ENCODE data around the gene PCARE. TPM values are rescaled to one million over a fixed set of nuclear protein-coding genes. Genes with fewer than 3 reads are reported as not detected.

PCARE gene
- total and polyA plus RNA-seq, 2 donors (not counting 1 experiment from before 2014, with no cell fraction given) = not detected

DNA sequence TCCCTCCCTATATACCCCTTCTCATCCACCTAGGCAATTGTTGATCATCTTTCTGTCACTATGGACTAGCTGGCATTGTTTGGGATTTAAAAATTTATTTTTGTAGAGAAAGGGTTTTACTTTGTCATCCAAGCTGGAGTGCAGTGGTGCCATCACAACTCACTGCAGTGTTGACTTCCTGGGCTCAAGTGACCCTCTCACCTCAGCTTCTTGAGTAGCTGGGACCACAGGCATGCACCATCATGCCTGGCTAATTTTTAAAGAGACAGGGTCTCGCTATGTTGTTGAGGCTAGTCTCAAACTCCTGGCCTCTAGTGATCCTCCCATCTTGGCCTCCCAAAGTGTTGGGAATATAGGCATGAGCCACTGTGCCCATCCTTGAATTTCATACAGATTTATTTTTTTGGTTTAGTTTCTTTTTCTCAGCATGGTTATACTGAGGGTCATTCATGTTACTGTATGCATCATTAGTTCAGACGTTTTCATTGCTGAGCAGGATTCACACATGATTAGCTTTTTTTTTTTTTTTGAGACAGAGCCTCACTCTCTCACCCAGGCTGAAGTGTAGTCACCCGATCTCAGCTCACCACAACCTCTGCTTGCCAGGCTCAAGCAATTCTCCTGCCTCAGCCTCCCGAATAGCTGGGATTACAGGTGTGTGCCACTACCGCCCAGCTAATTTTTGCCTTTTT lies 8.6 kb upstream of the PCARE start:
- no peak overlapping the region for H3K9ac ChIP-seq (ENCODE audit: insufficient read depth, low read length)
- no peaks in the 10 kb centered on the region for H3K9me3 ChIP-seq (ENCODE audit: control insufficient read depth, insufficient read depth, low read depth, low read length)
- H3K4me2 ChIP-seq (ENCODE audit: extremely low read depth, insufficient read depth, low read length) = no peak overlapping the region
- no peaks in the 10 kb centered on the region for H4K20me1 ChIP-seq (ENCODE audit: control insufficient read depth, extremely low read depth, insufficient read depth, low read length)
- H3K4me1 ChIP-seq (ENCODE audit: control insufficient read depth, extremely low read depth, insufficient read depth, low read length) = no peaks in the 10 kb centered on the region
- no peaks in the 10 kb centered on the region for H3K79me2 ChIP-seq (ENCODE audit: control insufficient read depth, insufficient read depth, low read length)
- no peak for DNase-seq (ENCODE audit: low read depth in 2 of 2)
- no peaks in the 10 kb centered on the region for H3K36me3 ChIP-seq (ENCODE audit: control insufficient read depth, insufficient read depth, low read length)
- no peak overlapping the region for H2AFZ ChIP-seq (ENCODE audit: low read length)
- no peak overlapping the region for H3K4me3 ChIP-seq (replicated peaks in 1 of 4; ENCODE audit: control extremely low read depth in 1 of 4, insufficient read depth in 1 of 4, low read depth in 3 of 4, low read length in 4 of 4)
- H3K27me3 ChIP-seq (ENCODE audit: control insufficient read depth, insufficient read depth, low read length) = no peaks in the 10 kb centered on the region
- TF ChIP-seq EZH2 (IDR thresholded peaks at IDR 0.05; ENCODE audit: low read length, missing control alignments) = no peak
- no peak overlapping the region for H3K27ac ChIP-seq (ENCODE audit: insufficient read depth, low read length)

DNA sequence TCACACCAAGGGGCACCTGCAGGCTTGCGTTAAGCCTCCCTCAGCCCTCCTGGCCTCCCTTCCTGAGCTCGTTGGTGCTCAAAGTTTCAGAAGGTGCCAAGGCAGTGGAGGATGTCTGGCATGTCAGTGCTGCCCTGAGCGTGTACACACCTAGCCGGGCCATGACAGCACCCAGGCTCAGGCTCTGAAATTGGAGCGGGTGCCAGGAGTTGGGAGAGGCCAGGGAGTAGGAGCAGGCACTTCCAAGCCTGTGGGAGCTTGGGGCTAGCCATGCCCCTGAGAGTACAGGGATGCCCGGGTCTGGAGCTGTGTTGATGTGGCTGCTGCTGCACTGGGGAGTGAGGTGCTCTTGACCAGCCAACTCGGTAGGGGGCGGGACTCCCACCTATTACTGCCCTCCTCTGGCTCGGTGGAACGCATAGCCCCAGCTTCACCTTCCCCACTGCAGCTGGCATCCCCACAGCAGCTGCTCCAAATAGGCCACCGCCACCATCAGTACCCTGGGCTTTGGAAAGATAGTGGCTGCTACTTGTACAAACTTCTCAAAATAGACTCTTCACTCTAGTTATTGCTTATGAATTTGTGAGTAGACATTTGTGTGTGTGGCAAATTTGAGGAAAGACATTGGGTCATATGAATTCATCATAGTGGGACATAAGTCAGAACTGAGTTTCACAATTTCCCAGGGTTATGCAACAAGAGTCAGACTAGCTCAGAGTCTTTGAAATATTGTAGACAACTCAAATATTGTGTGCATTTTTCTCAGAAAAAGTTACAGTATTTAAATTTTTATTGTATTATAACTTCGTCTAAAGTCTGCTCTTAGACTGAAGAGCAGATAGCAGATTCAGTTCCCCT lies 6.8 kb upstream of the PCARE start:
- Histone ChIP-seq H4K20me1 (ENCODE audit: control insufficient read depth, extremely low read depth, insufficient read depth, low read length) (no peaks in the 10 kb centered on the region), H2AFZ (ENCODE audit: low read length) (no peak overlapping the region), H3K9me3 (ENCODE audit: control insufficient read depth, insufficient read depth, low read depth, low read length) (no peaks in the 10 kb centered on the region), H3K27ac (ENCODE audit: insufficient read depth, low read length) (no peak overlapping the region), H3K79me2 (ENCODE audit: control insufficient read depth, insufficient read depth, low read length) (no peaks in the 10 kb centered on the region), H3K36me3 (ENCODE audit: control insufficient read depth, insufficient read depth, low read length) (no peaks in the 10 kb centered on the region), H3K9ac (ENCODE audit: insufficient read depth, low read length) (no peak overlapping the region), H3K4me3 (replicated peaks in 1 of 4; ENCODE audit: control extremely low read depth in 1 of 4, insufficient read depth in 1 of 4, low read depth in 3 of 4, low read length in 4 of 4) (no peak overlapping the region), H3K27me3 (ENCODE audit: control insufficient read depth, insufficient read depth, low read length) (no peaks in the 10 kb centered on the region), H3K4me1 (ENCODE audit: control insufficient read depth, extremely low read depth, insufficient read depth, low read length) (no peaks in the 10 kb centered on the region), H3K4me2 (ENCODE audit: extremely low read depth, insufficient read depth, low read length) (no peak overlapping the region)
- peak in 1 of 2 donors; percentile 59 for DNase-seq (ENCODE audit: low read depth in 2 of 2)
- TF ChIP-seq, protein P1, sequence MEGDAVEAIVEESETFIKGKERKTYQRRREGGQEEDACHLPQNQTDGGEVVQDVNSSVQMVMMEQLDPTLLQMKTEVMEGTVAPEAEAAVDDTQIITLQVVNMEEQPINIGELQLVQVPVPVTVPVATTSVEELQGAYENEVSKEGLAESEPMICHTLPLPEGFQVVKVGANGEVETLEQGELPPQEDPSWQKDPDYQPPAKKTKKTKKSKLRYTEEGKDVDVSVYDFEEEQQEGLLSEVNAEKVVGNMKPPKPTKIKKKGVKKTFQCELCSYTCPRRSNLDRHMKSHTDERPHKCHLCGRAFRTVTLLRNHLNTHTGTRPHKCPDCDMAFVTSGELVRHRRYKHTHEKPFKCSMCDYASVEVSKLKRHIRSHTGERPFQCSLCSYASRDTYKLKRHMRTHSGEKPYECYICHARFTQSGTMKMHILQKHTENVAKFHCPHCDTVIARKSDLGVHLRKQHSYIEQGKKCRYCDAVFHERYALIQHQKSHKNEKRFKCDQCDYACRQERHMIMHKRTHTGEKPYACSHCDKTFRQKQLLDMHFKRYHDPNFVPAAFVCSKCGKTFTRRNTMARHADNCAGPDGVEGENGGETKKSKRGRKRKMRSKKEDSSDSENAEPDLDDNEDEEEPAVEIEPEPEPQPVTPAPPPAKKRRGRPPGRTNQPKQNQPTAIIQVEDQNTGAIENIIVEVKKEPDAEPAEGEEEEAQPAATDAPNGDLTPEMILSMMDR (conservative IDR thresholded peaks at IDR 0.05 in 1 of 2, IDR thresholded peaks at IDR 0.05 in 1 of 2; ENCODE audit: low read depth in 1 of 2, low read length in 2 of 2) = no peak
- no peak for TF ChIP-seq EZH2 (IDR thresholded peaks at IDR 0.05; ENCODE audit: low read length, missing control alignments)

DNA sequence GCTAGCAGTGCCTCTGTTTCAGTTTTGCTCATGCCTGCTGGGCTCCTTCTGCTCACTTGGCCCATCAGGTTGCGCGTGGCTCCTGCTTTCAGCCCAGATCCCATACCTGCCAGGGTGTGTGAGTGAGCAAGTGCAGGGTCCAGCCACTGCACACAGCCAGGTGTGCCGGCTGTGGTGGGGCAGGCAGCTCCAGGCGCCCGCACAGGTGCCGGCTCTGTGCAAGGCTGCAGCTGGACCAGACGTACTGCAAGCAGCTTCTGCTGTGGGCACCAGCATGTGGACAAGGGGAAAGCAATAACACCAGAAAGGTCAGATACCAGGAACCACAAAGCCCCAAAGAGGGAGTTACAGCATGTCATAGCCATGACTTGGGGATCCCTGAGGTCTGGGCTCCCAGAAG lies 5.6 kb upstream of the PCARE start:
- no peaks in the 10 kb centered on the region for H3K27me3 ChIP-seq (ENCODE audit: control insufficient read depth, insufficient read depth, low read length)
- H3K9ac ChIP-seq (ENCODE audit: insufficient read depth, low read length) = no peak overlapping the region
- DNase-seq (ENCODE audit: low read depth in 2 of 2) = no peak
- H3K79me2 ChIP-seq (ENCODE audit: control insufficient read depth, insufficient read depth, low read length) = no peaks in the 10 kb centered on the region
- no peak overlapping the region for H3K4me2 ChIP-seq (ENCODE audit: extremely low read depth, insufficient read depth, low read length)
- TF ChIP-seq, protein P1 (conservative IDR thresholded peaks at IDR 0.05 in 1 of 2, IDR thresholded peaks at IDR 0.05 in 1 of 2; ENCODE audit: low read depth in 1 of 2, low read length in 2 of 2) = no peak
- TF ChIP-seq EZH2 (IDR thresholded peaks at IDR 0.05; ENCODE audit: low read length, missing control alignments) = no peak
- H3K27ac ChIP-seq (ENCODE audit: insufficient read depth, low read length) = no peak overlapping the region
- no peaks in the 10 kb centered on the region for H4K20me1 ChIP-seq (ENCODE audit: control insufficient read depth, extremely low read depth, insufficient read depth, low read length)
- no peak overlapping the region for H3K4me3 ChIP-seq (replicated peaks in 1 of 4; ENCODE audit: control extremely low read depth in 1 of 4, insufficient read depth in 1 of 4, low read depth in 3 of 4, low read length in 4 of 4)
- H3K9me3 ChIP-seq (ENCODE audit: control insufficient read depth, insufficient read depth, low read depth, low read length) = no peaks in the 10 kb centered on the region
- no peaks in the 10 kb centered on the region for H3K4me1 ChIP-seq (ENCODE audit: control insufficient read depth, extremely low read depth, insufficient read depth, low read length)
- no peak overlapping the region for H2AFZ ChIP-seq (ENCODE audit: low read length)
- no peaks in the 10 kb centered on the region for H3K36me3 ChIP-seq (ENCODE audit: control insufficient read depth, insufficient read depth, low read length)

All from fibroblast of lung (primary cell).